Stimulated activated naive CD8-positive, alpha-beta T cell treated with anti-CD3 and anti-CD28 coated beads, Interleukin-15, Interleukin-2, amounts not matched to agents 100 ng/mL and 50 ng/mL, for 24 hours (primary cell): ENCODE measurements around the gene RAMP1.
"Not testable (repeated sequence)": the region's sequence is repeated elsewhere in the genome, so short reads cannot be mapped to it uniquely, and the experiment has no call there.

ENCODE experiments used
- H3K27ac Mint-ChIP-seq: one replicate; pipeline ENCODE4 v1.8.0; 2021; ENCODE audit warnings: mild to moderate bottlenecking, mixed read lengths
- H3K27me3 Mint-ChIP-seq: one replicate; pipeline ENCODE4 v1.8.0; 2021; ENCODE audit warnings: mixed read lengths
- H3K36me3 Mint-ChIP-seq: one replicate; pipeline ENCODE4 v1.8.0; 2021; ENCODE audit warnings: low read depth, mixed read lengths
- H3K4me1 Mint-ChIP-seq: one replicate; pipeline ENCODE4 v1.8.0; 2021; ENCODE audit warnings: low read depth, mixed read lengths
- H3K4me3 Mint-ChIP-seq: one replicate; pipeline ENCODE4 v1.8.0; 2021; ENCODE audit warnings: mild to moderate bottlenecking, mixed read lengths
- H3K9me3 Mint-ChIP-seq: one replicate; pipeline ENCODE4 v1.8.0; 2021; ENCODE audit warnings: mixed read lengths

The RAMP1 gene

GRCh38 chr2:237858294-237859081, 935 bp upstream of the RAMP1 start:
- Mint-ChIP-seq H3K36me3 (no peaks in the 10 kb centered on the region), H3K9me3 (no peaks in the 10 kb centered on the region), H3K4me1 (peaks cover 14% of the 10 kb centered on the region), H3K27me3 (peaks cover 32% of the 10 kb centered on the region), H3K4me3 (peak overlapping the region; percentile 44), H3K27ac (no peak overlapping the region)

GRCh38 chr2:237859082-237859433, 365 bp upstream of the RAMP1 start:
- peaks cover 32% of the 10 kb centered on the region for H3K27me3 Mint-ChIP-seq
- no peaks in the 10 kb centered on the region for H3K36me3 Mint-ChIP-seq
- no peak overlapping the region for H3K27ac Mint-ChIP-seq
- H3K4me3 Mint-ChIP-seq = peak overlapping the region; percentile 44
- H3K4me1 Mint-ChIP-seq = peaks cover 14% of the 10 kb centered on the region
- H3K9me3 Mint-ChIP-seq = no peaks in the 10 kb centered on the region

- H3K4me1 Mint-ChIP-seq = peaks cover 14% of the 10 kb centered on the region
- H3K27me3 Mint-ChIP-seq = peaks cover 32% of the 10 kb centered on the region
- peak overlapping the region; percentile 48 for H3K4me3 Mint-ChIP-seq
- no peaks in the 10 kb centered on the region for H3K36me3 Mint-ChIP-seq
- no peak overlapping the region for H3K27ac Mint-ChIP-seq
- H3K9me3 Mint-ChIP-seq = no peaks in the 10 kb centered on the region
These were observed 981 bp downstream of the RAMP1 start for GRCh38 chr2:237860273-237860935.

GRCh38 chr2:237861875-237862527, 2.6 kb downstream of the RAMP1 start:
- Mint-ChIP-seq H3K9me3 (no peaks in the 10 kb centered on the region), H3K36me3 (no peaks in the 10 kb centered on the region), H3K4me1 (peaks cover 14% of the 10 kb centered on the region), H3K27me3 (peaks cover 30% of the 10 kb centered on the region), H3K4me3 (no peak overlapping the region), H3K27ac (no peak overlapping the region)

GRCh38 chr2:237862528-237862895, 3.1 kb downstream of the RAMP1 start:
- H3K9me3 Mint-ChIP-seq = no peaks in the 10 kb centered on the region
- H3K27ac Mint-ChIP-seq = no peak overlapping the region
- H3K4me1 Mint-ChIP-seq = peaks cover 14% of the 10 kb centered on the region
- H3K4me3 Mint-ChIP-seq = no peak overlapping the region
- peaks cover 26% of the 10 kb centered on the region for H3K27me3 Mint-ChIP-seq
- H3K36me3 Mint-ChIP-seq = no peaks in the 10 kb centered on the region

GRCh38 chr2:237863102-237863511, 3.7 kb downstream of the RAMP1 start:
- Mint-ChIP-seq H3K27ac (no peak overlapping the region), H3K4me3 (no peak overlapping the region), H3K4me1 (peaks cover 14% of the 10 kb centered on the region), H3K27me3 (peaks cover 30% of the 10 kb centered on the region), H3K36me3 (no peaks in the 10 kb centered on the region), H3K9me3 (no peaks in the 10 kb centered on the region)

GRCh38 chr2:237863689-237864443, 4.4 kb downstream of the RAMP1 start:
- H3K36me3 Mint-ChIP-seq = no peaks in the 10 kb centered on the region
- no peaks in the 10 kb centered on the region for H3K9me3 Mint-ChIP-seq
- H3K27ac Mint-ChIP-seq = no peak overlapping the region
- no peak overlapping the region for H3K4me3 Mint-ChIP-seq
- H3K27me3 Mint-ChIP-seq = peaks cover 32% of the 10 kb centered on the region
- H3K4me1 Mint-ChIP-seq = peaks cover 15% of the 10 kb centered on the region

- Mint-ChIP-seq H3K4me1 (peaks cover 19% of the 10 kb centered on the region), H3K27ac (no peak overlapping the region), H3K9me3 (no peaks in the 10 kb centered on the region), H3K27me3 (peaks cover 35% of the 10 kb centered on the region), H3K36me3 (no peaks in the 10 kb centered on the region), H3K4me3 (no peak overlapping the region)
These were observed 5.1 kb downstream of the RAMP1 start for GRCh38 chr2:237864444-237864931.

GRCh38 chr2:237864940-237865622, 5.7 kb downstream of the RAMP1 start:
- Mint-ChIP-seq H3K4me1 (peaks cover 17% of the 10 kb centered on the region), H3K4me3 (no peak overlapping the region), H3K27ac (no peak overlapping the region), H3K9me3 (no peaks in the 10 kb centered on the region), H3K36me3 (no peaks in the 10 kb centered on the region), H3K27me3 (peaks cover 36% of the 10 kb centered on the region)

- H3K27ac Mint-ChIP-seq = no peak overlapping the region
These were observed 6.2 kb downstream of the RAMP1 start for GRCh38 chr2:237865623-237866041.

GRCh38 chr2:237866101-237866621, 6.7 kb downstream of the RAMP1 start:
- Mint-ChIP-seq H3K4me3 (no peak overlapping the region), H3K27me3 (peaks cover 32% of the 10 kb centered on the region), H3K9me3 (no peaks in the 10 kb centered on the region), H3K27ac (no peak overlapping the region), H3K4me1 (peaks cover 12% of the 10 kb centered on the region), H3K36me3 (no peaks in the 10 kb centered on the region)

More at GRCh38 chr2:237865623-237866041, 6.2 kb downstream of the RAMP1 start:
- Mint-ChIP-seq H3K36me3 (no peaks in the 10 kb centered on the region), H3K27me3 (peaks cover 35% of the 10 kb centered on the region), H3K9me3 (no peaks in the 10 kb centered on the region), H3K4me3 (no peak overlapping the region), H3K4me1 (peaks cover 12% of the 10 kb centered on the region)

GRCh38 chr2:237867465-237867864, 8.0 kb downstream of the RAMP1 start:
- no peak overlapping the region for H3K27ac Mint-ChIP-seq
- peaks cover 32% of the 10 kb centered on the region for H3K27me3 Mint-ChIP-seq
- H3K4me3 Mint-ChIP-seq = no peak overlapping the region
- H3K36me3 Mint-ChIP-seq = no peaks in the 10 kb centered on the region
- H3K9me3 Mint-ChIP-seq = no peaks in the 10 kb centered on the region
- peaks cover 12% of the 10 kb centered on the region for H3K4me1 Mint-ChIP-seq

- not testable (repeated sequence) for H3K36me3 Mint-ChIP-seq, H3K27ac Mint-ChIP-seq, H3K9me3 Mint-ChIP-seq, H3K4me3 Mint-ChIP-seq
- Mint-ChIP-seq H3K27me3 (peaks cover 32% of the 10 kb centered on the region), H3K4me1 (peaks cover 12% of the 10 kb centered on the region)
These were observed 8.7 kb downstream of the RAMP1 start for GRCh38 chr2:237868074-237868473.
